ENCODE data around the gene KHSRP. TPM values are rescaled to one million over a fixed set of nuclear protein-coding genes. Genes with fewer than 3 reads are reported as not detected.

KHSRP gene
- total RNA-seq, 1 donor from 2014 or later = 175 TPM

DNA sequence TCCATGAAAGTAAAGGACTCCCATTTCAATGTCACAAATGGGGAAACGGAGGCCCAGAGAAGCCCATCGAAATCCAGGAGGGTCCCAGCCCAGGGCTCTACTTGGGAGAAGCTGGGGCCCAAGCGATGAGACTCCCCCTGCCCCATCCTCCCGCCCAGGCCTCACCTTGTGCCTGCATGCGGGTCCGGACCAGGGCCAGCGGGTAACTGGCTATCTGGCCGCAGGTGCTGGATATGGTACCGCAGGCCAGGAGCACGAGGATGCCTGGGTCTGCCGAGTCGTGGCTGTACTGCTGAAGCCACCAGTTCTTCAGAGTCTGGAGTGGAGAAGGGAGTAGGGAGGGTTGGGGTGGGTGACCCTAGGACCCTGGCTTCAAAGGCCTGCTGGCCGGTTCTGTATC is 19.4 kb upstream of the KHSRP start:
- peaks cover under 1% of the 10 kb centered on the region for H3K27me3 ChIP-seq (ENCODE audit: control insufficient read depth, insufficient read depth, low read length)
- H3K36me3 ChIP-seq (ENCODE audit: control insufficient read depth, insufficient read depth, low read length) = no peaks in the 10 kb centered on the region
- no peak overlapping the region for H3K4me3 ChIP-seq (ENCODE audit: low read depth, low read length)
- no peak for DNase-seq (ENCODE audit: low read depth)
- TF ChIP-seq, protein P1, sequence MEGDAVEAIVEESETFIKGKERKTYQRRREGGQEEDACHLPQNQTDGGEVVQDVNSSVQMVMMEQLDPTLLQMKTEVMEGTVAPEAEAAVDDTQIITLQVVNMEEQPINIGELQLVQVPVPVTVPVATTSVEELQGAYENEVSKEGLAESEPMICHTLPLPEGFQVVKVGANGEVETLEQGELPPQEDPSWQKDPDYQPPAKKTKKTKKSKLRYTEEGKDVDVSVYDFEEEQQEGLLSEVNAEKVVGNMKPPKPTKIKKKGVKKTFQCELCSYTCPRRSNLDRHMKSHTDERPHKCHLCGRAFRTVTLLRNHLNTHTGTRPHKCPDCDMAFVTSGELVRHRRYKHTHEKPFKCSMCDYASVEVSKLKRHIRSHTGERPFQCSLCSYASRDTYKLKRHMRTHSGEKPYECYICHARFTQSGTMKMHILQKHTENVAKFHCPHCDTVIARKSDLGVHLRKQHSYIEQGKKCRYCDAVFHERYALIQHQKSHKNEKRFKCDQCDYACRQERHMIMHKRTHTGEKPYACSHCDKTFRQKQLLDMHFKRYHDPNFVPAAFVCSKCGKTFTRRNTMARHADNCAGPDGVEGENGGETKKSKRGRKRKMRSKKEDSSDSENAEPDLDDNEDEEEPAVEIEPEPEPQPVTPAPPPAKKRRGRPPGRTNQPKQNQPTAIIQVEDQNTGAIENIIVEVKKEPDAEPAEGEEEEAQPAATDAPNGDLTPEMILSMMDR (IDR thresholded peaks at IDR 0.05; ENCODE audit: insufficient read depth, low read length, poor library complexity, severe bottlenecking) = no peak

DNA sequence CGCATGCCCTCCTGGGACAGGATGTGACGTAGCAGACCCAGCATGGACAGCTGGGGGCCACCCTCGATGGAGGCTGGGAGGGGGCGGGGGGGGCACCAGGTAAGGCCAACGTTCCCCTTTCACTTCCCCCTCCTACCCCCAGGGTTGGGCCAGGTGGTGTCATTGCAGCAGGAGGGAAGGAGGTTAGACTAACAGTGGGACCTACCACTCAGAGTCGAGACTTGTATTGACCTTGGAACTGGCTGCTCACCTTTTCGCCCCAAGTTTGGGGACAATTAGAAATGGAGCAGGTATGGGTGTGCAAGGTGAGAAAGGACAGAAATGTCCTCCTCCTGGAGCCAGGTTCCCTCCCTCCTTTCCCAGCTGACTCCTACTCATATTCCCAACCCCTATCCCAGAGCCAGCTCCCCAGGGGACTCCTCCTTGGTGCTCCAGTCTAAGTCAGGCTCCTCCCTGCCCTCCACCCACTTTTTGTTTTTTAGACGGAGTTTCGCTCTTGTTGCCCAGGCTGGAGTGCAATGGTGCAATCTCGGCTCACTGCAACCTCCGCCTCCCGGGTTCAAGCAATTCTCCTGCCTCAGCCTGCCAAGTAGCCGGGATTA is 17.6 kb upstream of the KHSRP start:
- no peak for DNase-seq (ENCODE audit: low read depth)
- no peaks in the 10 kb centered on the region for H3K36me3 ChIP-seq (ENCODE audit: control insufficient read depth, insufficient read depth, low read length)
- H3K4me3 ChIP-seq (ENCODE audit: low read depth, low read length) = no peak overlapping the region
- TF ChIP-seq, protein P1 (IDR thresholded peaks at IDR 0.05; ENCODE audit: insufficient read depth, low read length, poor library complexity, severe bottlenecking) = no peak
- H3K27me3 ChIP-seq (ENCODE audit: control insufficient read depth, insufficient read depth, low read length) = peaks cover 2% of the 10 kb centered on the region

DNA sequence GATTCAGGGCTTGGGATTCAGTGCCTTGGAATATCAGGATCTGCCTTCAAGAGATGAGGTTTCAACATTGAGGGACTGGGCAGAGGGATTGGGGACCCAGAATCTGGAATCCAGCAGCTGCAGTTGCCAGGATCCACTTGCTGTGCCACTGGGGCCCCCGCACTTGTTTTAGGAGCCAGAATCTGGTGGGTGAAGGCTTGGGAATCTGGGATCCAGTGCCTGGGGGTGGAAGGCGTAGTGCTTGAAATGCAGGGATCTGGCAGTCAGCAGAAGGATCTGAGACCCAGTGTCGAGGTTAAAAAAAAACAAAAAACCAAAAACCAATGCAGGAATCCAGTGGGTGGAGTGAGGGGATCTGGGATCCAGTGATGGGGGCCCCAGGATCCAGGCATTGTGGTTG is 16.3 kb upstream of the KHSRP start:
- TF ChIP-seq, protein P1 (IDR thresholded peaks at IDR 0.05; ENCODE audit: insufficient read depth, low read length, poor library complexity, severe bottlenecking) = no peak
- H3K27me3 ChIP-seq (ENCODE audit: control insufficient read depth, insufficient read depth, low read length) = peaks cover 2% of the 10 kb centered on the region
- H3K4me3 ChIP-seq (ENCODE audit: low read depth, low read length) = no peak overlapping the region
- DNase-seq (ENCODE audit: low read depth) = no peak
- H3K36me3 ChIP-seq (ENCODE audit: control insufficient read depth, insufficient read depth, low read length) = no peaks in the 10 kb centered on the region

GRCh38 chr19:6439743-6440142 is 15.1 kb upstream of the KHSRP start:
- Histone ChIP-seq H3K4me3 (ENCODE audit: low read depth, low read length) (no peak overlapping the region), H3K36me3 (ENCODE audit: control insufficient read depth, insufficient read depth, low read length) (no peaks in the 10 kb centered on the region), H3K27me3 (ENCODE audit: control insufficient read depth, insufficient read depth, low read length) (peaks cover 2% of the 10 kb centered on the region)
- TF ChIP-seq, protein P1 (IDR thresholded peaks at IDR 0.05; ENCODE audit: insufficient read depth, low read length, poor library complexity, severe bottlenecking) = no peak
- no peak for DNase-seq (ENCODE audit: low read depth)

- peaks cover 7% of the 10 kb centered on the region for H3K27me3 ChIP-seq (ENCODE audit: control insufficient read depth, insufficient read depth, low read length)
- no peak for DNase-seq (ENCODE audit: low read depth)
- TF ChIP-seq, protein P1 (IDR thresholded peaks at IDR 0.05; ENCODE audit: insufficient read depth, low read length, poor library complexity, severe bottlenecking) = no peak
- H3K4me3 ChIP-seq (ENCODE audit: low read depth, low read length) = no peak within 1 kb of the TSS
- H3K36me3 ChIP-seq (ENCODE audit: control insufficient read depth, insufficient read depth, low read length) = no peaks in the 10 kb centered on the region
These were observed 9.1 kb upstream of the KHSRP start, which contains the start of gene SLC25A41 for GRCh38 chr19:6433663-6434062. Gene SLC25A41 (minus strand): TSS chr19:6433763. CDS start chr19:6433693, 70 bp downstream.

DNA sequence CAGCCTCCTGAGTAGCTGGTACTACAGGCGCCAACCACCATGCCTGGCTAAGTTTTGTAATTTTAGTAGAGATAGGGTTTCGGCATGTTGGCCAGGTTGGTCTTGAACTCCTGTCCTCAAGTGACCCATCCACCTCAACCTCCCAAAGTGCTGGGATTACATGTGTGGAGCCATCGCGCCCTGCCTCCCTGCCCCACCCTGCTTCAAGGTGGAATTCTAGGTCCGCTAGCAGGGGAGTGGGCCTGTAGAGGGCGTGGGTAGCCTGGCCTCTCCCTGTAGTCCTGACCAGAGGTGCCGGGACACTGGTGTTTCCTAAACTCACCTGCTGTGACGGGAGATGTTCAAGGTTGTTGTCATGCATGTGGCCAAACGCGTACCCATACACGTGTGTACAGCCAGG is 8.6 kb upstream of the KHSRP start:
- TF ChIP-seq, protein P1 (IDR thresholded peaks at IDR 0.05; ENCODE audit: insufficient read depth, low read length, poor library complexity, severe bottlenecking) = no peak
- no peak for DNase-seq (ENCODE audit: low read depth)
- H3K36me3 ChIP-seq (ENCODE audit: control insufficient read depth, insufficient read depth, low read length) = no peaks in the 10 kb centered on the region
- no peak overlapping the region for H3K4me3 ChIP-seq (ENCODE audit: low read depth, low read length)
- H3K27me3 ChIP-seq (ENCODE audit: control insufficient read depth, insufficient read depth, low read length) = peaks cover 7% of the 10 kb centered on the region
